Tibial nerve (tissue), 3 donors: ENCODE data around the gene APOBEC4.

ENCODE experiments used
- CTCF ChIP-seq, 5 experiments: fragments of 200-600 bp in 3 of 5; fragments of 450-650 bp in 2 of 5; sonication (generic) in 3 of 5; IDR thresholded peaks; one replicate each; pipeline ENCODE4 v1.5.1; 2016 to 2019; ENCODE audit warnings: antibody characterized with exemption in 5 of 5, mild to moderate bottlenecking in 3 of 5, moderate library complexity in 2 of 5
- POLR2A ChIP-seq, 2 donors: fragments of 450-650 bp; IDR thresholded peaks; one replicate each; pipeline ENCODE4 v1.6.1; 2017; ENCODE audit warnings: antibody characterized with exemption in 2 of 2, mild to moderate bottlenecking in 2 of 2, moderate library complexity in 2 of 2

GRCh38 chr1:183648042-183648441 lies 5.1 kb downstream of the APOBEC4 start:
- TF ChIP-seq CTCF (IDR thresholded peaks at IDR 0.05) (no peak), POLR2A (IDR thresholded peaks at IDR 0.05) (no peak)
